Spleen (tissue), 11 donors: ENCODE measurements around the gene BRD8. TPM values are rescaled to one million over a fixed set of nuclear protein-coding genes. Genes with fewer than 3 reads are reported as not detected.

Experiments
- DNase-seq: peaks from one replicate; pipeline ENCODE4 v3.0.0-alpha.2; 2020
- H3K27ac ChIP-seq, 8 donors: fragments of 200-600 bp; sonication (generic) in 7 of 8; 1 replicate in 4 of 8; 2 replicates in 4 of 8; pipeline versions ENCODE4 v1.5.0 to v1.8.0; 2016 to 2021; ENCODE audit warnings: inconsistent platforms in 4 of 8, mild to moderate bottlenecking in 4 of 8, moderate library complexity in 1 of 8
- H3K27me3 ChIP-seq, 7 donors: fragments of 200-600 bp; sonication (generic) in 6 of 7; replicated peaks in 1 of 7; 1 replicate in 4 of 7; 2 replicates in 3 of 7; pipeline versions ENCODE4 v1.5.0 to v1.8.0; 2016 to 2021; ENCODE audit warnings: inconsistent platforms in 3 of 7, mild to moderate bottlenecking in 1 of 7
- H3K36me3 ChIP-seq, 6 donors: fragments of 200-600 bp; sonication (generic) in 5 of 6; 1 replicate in 4 of 6; 2 replicates in 2 of 6; pipeline versions ENCODE4 v1.5.0 to v1.8.0; 2016 to 2021; ENCODE audit warnings: inconsistent platforms in 2 of 6
- H3K4me1 ChIP-seq, 6 donors: fragments of 200-600 bp; sonication (generic) in 5 of 6; 1 replicate in 3 of 6; 2 replicates in 3 of 6; pipeline versions ENCODE4 v1.5.0 to v1.8.0; 2016 to 2021; ENCODE audit warnings: inconsistent platforms in 3 of 6
- H3K4me3 ChIP-seq, 8 donors: fragments of 200-600 bp; sonication (generic) in 7 of 8; 1 replicate in 4 of 8; 2 replicates in 4 of 8; pipeline versions ENCODE4 v1.5.0 to v1.8.0; 2016 to 2021; ENCODE audit warnings: inconsistent platforms in 4 of 8, mild to moderate bottlenecking in 4 of 8, moderate library complexity in 2 of 8
- H3K9me3 ChIP-seq, 8 donors: fragments of 200-600 bp; sonication (generic) in 7 of 8; 1 replicate in 4 of 8; 2 replicates in 4 of 8; pipeline versions ENCODE4 v1.5.0 to v1.8.0; 2016 to 2021; ENCODE audit warnings: inconsistent platforms in 4 of 8
- CTCF ChIP-seq, 11 experiments: fragments of 200-600 bp in 7 of 11; fragments of 450-650 bp in 4 of 11; sonication (generic) in 4 of 11; IDR thresholded peaks in 8 of 11; conservative IDR thresholded peaks in 3 of 11; 1 replicate in 7 of 11; 2 replicates in 4 of 11; pipeline versions ENCODE4 v1.4.0 to v1.8.0; 2016 to 2021; ENCODE audit warnings: antibody characterized with exemption in 11 of 11, inconsistent platforms in 4 of 11, mild to moderate bottlenecking in 1 of 11
- POLR2A ChIP-seq, 3 donors: fragments of 450-650 bp; IDR thresholded peaks; one replicate each; pipeline ENCODE4 v1.5.1; 2017; ENCODE audit warnings: antibody characterized with exemption in 3 of 3, mild to moderate bottlenecking in 1 of 3
- POLR2AphosphoS5 ChIP-seq, 3 donors: sonication (generic); formaldehyde crosslinking; IDR thresholded peaks; one replicate each; pipeline ENCODE4 v1.5.1; 2017; ENCODE audit warnings: antibody characterized with exemption in 3 of 3
- WGBS, 5 donors: extraction: QIAGEN DNeasy Blood & Tissue Kit in 3 of 5; methylation state at CpG; one replicate each; pipeline versions ENCODE4 v1.1.5 to v1.1.7; 2013 to 2018; 5-methylcytosine and 5-hydroxymethylcytosine counted together
- intact Hi-C: fragments of 100-400 bp; cut with DNase I; formaldehyde crosslinking; loops from one replicate; pipeline ENCODE4 v1.15.0; 2023; ENCODE audit warnings: low total_unique reads
- polyA plus RNA-seq, 3 donors: library from polyadenylated mRNA; stranded (reverse); fragments of 200-250 nt; gene quantifications; one replicate each; pipeline ENCODE4 v1.2.1, GENCODE V29; 2013
- small RNA-seq, 4 donors: library from RNA; depleted of rRNA; stranded (forward); fragments of <200 nt; gene quantifications; one replicate each; pipeline ENCODE3, GENCODE V24; 2016
- total RNA-seq, 7 donors: library from RNA; depleted of rRNA in 3 of 7; stranded (reverse); fragments of >200 nt in 3 of 7; fragmentation: NEBNext Ultra II Directional in 4 of 7; extraction: Animal tissue kit (Norgen Biotek cat#: 25700) in 4 of 7; gene quantifications; one replicate each; pipeline versions ENCODE4 v1.1.0 to v1.2.1, GENCODE V29; 2016 to 2021
- donor health status: healthy with polysubstance abuse.
- donor health status: DM: no; HTN: no; CAD: no; lungs with moderate emphysema.
- donor health status: DM: no; HTN: no; CAD: no.
- donor health status: Bipolar disorder and iron deficiency.
- donor health status: healthy.
- donor health status: DM: no; HTN: no; CAD: no.
- donor health status: DM: yes; HTN: yes; CAD: no.

BRD8 gene
- total and polyA plus RNA-seq, 10 donors = 20.5 to 78.6 (median 52.6) TPM

- H3K27ac ChIP-seq = no peak overlapping the region
- 75 to 96% (median 81%) methylated on average over 1 of the region's 1 CpG for whole genome bisulfite sequencing, 5 donors
Measured at GRCh38 chr5:138092301-138092700, 86.1 kb downstream of the BRD8 start.

GRCh38 chr5:138091685-138092084 is 86.7 kb downstream of the BRD8 start:
- H3K27ac ChIP-seq = no peak overlapping the region
- DNase-seq = no peak
- WGBS, 5 donors = 80 to 91% (median 88%) methylated on average over 4 of the region's 4 CpGs
- H3K4me3 ChIP-seq = no peak overlapping the region
- intact Hi-C loops = no loop called here
- H3K27me3 ChIP-seq = no peaks in the 10 kb centered on the region
- no peaks in the 10 kb centered on the region for H3K9me3 ChIP-seq
- no peaks in the 10 kb centered on the region for H3K4me1 ChIP-seq
- no peaks in the 10 kb centered on the region for H3K36me3 ChIP-seq
- TF ChIP-seq CTCF (IDR thresholded peaks at IDR 0.05 in 8 of 11, conservative IDR thresholded peaks at IDR 0.05 in 3 of 11) (no peak), POLR2A (IDR thresholded peaks at IDR 0.05) (no peak)

More at GRCh38 chr5:138092301-138092700, 86.1 kb downstream of the BRD8 start:
- Histone ChIP-seq H3K36me3 (no peaks in the 10 kb centered on the region), H3K9me3 (no peaks in the 10 kb centered on the region), H3K27me3 (no peaks in the 10 kb centered on the region), H3K4me3 (no peak overlapping the region), H3K4me1 (no peaks in the 10 kb centered on the region)
- intact Hi-C loops = no loop called here
- TF ChIP-seq POLR2A (IDR thresholded peaks at IDR 0.05) (no peak), POLR2AphosphoS5 (IDR thresholded peaks at IDR 0.05) (no peak), CTCF (IDR thresholded peaks at IDR 0.05 in 8 of 11, conservative IDR thresholded peaks at IDR 0.05 in 3 of 11) (no peak)
- DNase-seq = no peak

Small RNA genes lying within 50 kb of the gene (small RNA-seq; reads per million reads assigned to genes)
- gene RNU6-460P (0.15 to 0.69 (median 0.22) reads per million in 4 donors), gene RNU6-888P (0 reads per million in 4 donors)

Other genes with a start within 250 kb of the BRD8 start
- gene FAM13B, start 145.6 kb downstream of the BRD8 start, total RNA-seq = 10 to 100 TPM; 57.6 to 91.9 (median 67.6) TPM
- gene FAM13B, start 145.6 kb downstream of the BRD8 start, polyA plus RNA-seq = 10 to 100 TPM; 11.3 to 14.5 (median 11.5) TPM
- gene WNT8A, start 94.6 kb downstream of the BRD8 start, total RNA-seq = under 1 TPM in 1 of 7 donors, not detected in 6; 0.60 TPM
- under 1 TPM in 1 of 3 donors, not detected in 2; 0.05 TPM for gene WNT8A, start 94.6 kb downstream of the BRD8 start, polyA plus RNA-seq
- gene NME5, start 39.2 kb downstream of the BRD8 start, total RNA-seq = 1 to 10 TPM in 2 of 7 donors, under 1 TPM in 1, not detected in 4; 0.55 to 1.3 (median 1.1) TPM
- gene NME5, start 39.2 kb downstream of the BRD8 start, polyA plus RNA-seq = under 1 TPM; 0.13 to 0.47 (median 0.43) TPM
- gene KIF20A, start 482 bp upstream of the BRD8 start, total RNA-seq = 1 to 10 TPM; 1.5 to 5.9 (median 3.2) TPM
- gene KIF20A, start 482 bp upstream of the BRD8 start, polyA plus RNA-seq = 1 to 10 TPM in 2 of 3 donors, under 1 TPM in 1; 0.83 to 4.9 (median 1.2) TPM
- 10 to 100 TPM; 21.0 to 28.6 (median 23.3) TPM for gene CDC23, start 34.7 kb upstream of the BRD8 start, total RNA-seq
- 10 to 100 TPM in 2 of 3 donors, 1 to 10 TPM in 1; 8.7 to 14.0 (median 12.2) TPM for gene CDC23, start 34.7 kb upstream of the BRD8 start, polyA plus RNA-seq
- not detected for gene GFRA3, start 96.0 kb upstream of the BRD8 start, total RNA-seq
- gene GFRA3, start 96.0 kb upstream of the BRD8 start, polyA plus RNA-seq = 1 to 10 TPM in 1 of 3 donors, under 1 TPM in 1, not detected in 1; 0.14 to 1.2 TPM
- gene CDC25C, start 153.2 kb upstream of the BRD8 start, total RNA-seq = 1 to 10 TPM in 3 of 7 donors, under 1 TPM in 4; 0.25 to 6.0 (median 0.89) TPM
- 1 to 10 TPM in 1 of 3 donors, under 1 TPM in 2; 0.37 to 2.0 (median 0.77) TPM for gene CDC25C, start 153.2 kb upstream of the BRD8 start, polyA plus RNA-seq
- gene FAM53C, start 159.6 kb upstream of the BRD8 start, total RNA-seq = 10 to 100 TPM; 28.8 to 42.0 (median 33.7) TPM
- 10 to 100 TPM in 1 of 3 donors, 1 to 10 TPM in 2; 6.8 to 11.7 (median 7.7) TPM for gene FAM53C, start 159.6 kb upstream of the BRD8 start, polyA plus RNA-seq
- gene KDM3B, start 174.1 kb upstream of the BRD8 start, total RNA-seq = 10 to 100 TPM; 69.1 to 90.6 (median 79.6) TPM
- 10 to 100 TPM; 21.6 to 27.4 (median 24.8) TPM for gene KDM3B, start 174.1 kb upstream of the BRD8 start, polyA plus RNA-seq